GM12878 (cell line): ENCODE results near the gene OTUB2.

ENCODE experiments used
- ATF7 ChIP-seq: fragments of 450-650 bp; IDR thresholded peaks from 2 replicates; pipeline ENCODE4 v1.6.1; 2016; ENCODE audit warnings: low read depth, mild to moderate bottlenecking
- CREB1 ChIP-seq: IDR thresholded peaks from 2 replicates; pipeline ENCODE4 v1.6.1; 2012; ENCODE audit warnings: low read depth, mild to moderate bottlenecking, inconsistent platforms
- CTCF ChIP-seq, 3 experiments: IDR thresholded peaks in 2 of 3; conservative IDR thresholded peaks in 1 of 3; 2 replicates each; pipeline ENCODE4 v1.5.1; 2011; ENCODE audit warnings: low read depth in 3 of 3, low read length in 3 of 3, mild to moderate bottlenecking in 3 of 3, control low read depth in 2 of 3, moderate library complexity in 2 of 3, inconsistent platforms in 1 of 3, mixed read lengths in 1 of 3; ENCODE audit not compliant: control insufficient read depth in 2 of 3, insufficient read depth in 1 of 3; ENCODE audit errors: extremely low read depth in 1 of 3
- POLR2AphosphoS2 ChIP-seq: IDR thresholded peaks from 2 replicates; pipeline ENCODE4 v1.6.1; 2011; ENCODE audit warnings: low read depth, mild to moderate bottlenecking, low read length, improper control_type of control experiment, moderate library complexity
- POLR2AphosphoS5 ChIP-seq: IDR thresholded peaks from 2 replicates; pipeline ENCODE4 v1.6.1; 2011; ENCODE audit warnings: mild to moderate bottlenecking, low read length, inconsistent platforms
- SMC3 ChIP-seq: IDR thresholded peaks from 2 replicates; pipeline ENCODE4 v1.6.1; 2011; ENCODE audit warnings: low read length, improper control_type of control experiment, borderline replicate concordance
- USF2 ChIP-seq: IDR thresholded peaks from 2 replicates; pipeline ENCODE4 v1.6.1; 2011; ENCODE audit warnings: low read depth, low read length, improper control_type of control experiment, borderline replicate concordance
- ZBTB11 ChIP-seq: fragments of 450-650 bp; formaldehyde crosslinking; IDR thresholded peaks from 2 replicates; pipeline ENCODE4 v1.5.0; 2022; ENCODE audit warnings: mild to moderate bottlenecking, missing genetic modification characterization
- ZNF592 ChIP-seq: fragments of 450-650 bp; IDR thresholded peaks from 2 replicates; pipeline ENCODE4 v1.6.1; 2017; ENCODE audit warnings: mild to moderate bottlenecking, moderate library complexity

GRCh38 chr14:93997916-93998870 is 27.9 kb upstream of the OTUB2 start:
- TF ChIP-seq SMC3 (no peak), ZBTB11 (CRISPR knock-in tag) (no peak), POLR2AphosphoS2 (no peak), CREB1 (no peak), POLR2AphosphoS5 (no peak), ZNF592 (no peak), CTCF (IDR thresholded peaks at IDR 0.05 in 2 of 3, conservative IDR thresholded peaks at IDR 0.05 in 1 of 3; ENCODE audit: control insufficient read depth in 2 of 3, extremely low read depth in 1 of 3, insufficient read depth in 1 of 3, low read depth in 3 of 3, low read length in 3 of 3) (no peak), USF2 (no peak), ATF7 (no peak)
